ENCODE data around the gene BCR. TPM values are rescaled to one million over a fixed set of nuclear protein-coding genes. Genes with fewer than 3 reads are reported as not detected.

Gene BCR
- polyA plus RNA-seq, 1 experiment: 24.0 TPM

DNA sequence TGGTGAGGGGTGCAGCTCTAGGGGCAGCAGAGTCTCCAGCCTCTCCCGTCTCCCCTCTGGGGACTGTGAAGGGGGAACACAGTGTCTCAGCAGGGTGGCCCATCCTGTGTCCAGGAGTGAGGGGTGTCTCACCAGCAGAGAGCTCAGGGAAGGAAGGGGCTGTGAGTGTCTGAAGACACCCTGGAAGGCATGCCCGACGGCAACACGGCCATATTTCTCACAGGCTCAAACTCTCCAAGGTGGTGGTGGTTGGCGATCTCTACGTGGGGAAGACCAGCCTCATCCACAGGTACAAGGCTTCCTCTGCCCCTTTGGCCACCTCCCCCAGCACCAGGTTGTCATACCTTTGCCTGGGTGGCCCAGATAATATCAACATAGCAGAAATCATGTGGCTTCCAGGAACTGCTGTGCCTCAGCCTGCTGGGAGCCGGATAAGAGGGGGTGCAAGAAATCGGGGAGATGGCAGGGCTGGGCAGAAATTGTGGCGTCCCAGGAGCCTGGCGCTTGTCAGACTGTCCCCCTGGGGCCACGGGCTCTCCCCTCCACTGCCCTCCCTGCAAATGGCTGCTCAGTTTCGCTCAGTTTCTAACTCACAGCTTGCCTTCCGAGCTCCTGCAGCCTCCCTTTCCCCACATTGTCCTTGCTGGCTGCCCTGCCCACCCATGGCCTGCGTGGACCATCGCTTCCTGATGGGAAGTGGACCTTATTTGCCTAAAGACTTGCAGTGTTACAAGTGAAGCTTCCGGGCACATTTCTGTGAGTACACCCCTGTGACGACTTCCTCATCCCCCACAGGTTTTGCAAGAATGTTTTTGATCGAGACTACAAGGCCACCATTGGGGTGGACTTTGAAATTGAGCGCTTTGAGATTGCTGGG is 27.8 kb upstream of the BCR start:
- TF ChIP-seq, protein P1, sequence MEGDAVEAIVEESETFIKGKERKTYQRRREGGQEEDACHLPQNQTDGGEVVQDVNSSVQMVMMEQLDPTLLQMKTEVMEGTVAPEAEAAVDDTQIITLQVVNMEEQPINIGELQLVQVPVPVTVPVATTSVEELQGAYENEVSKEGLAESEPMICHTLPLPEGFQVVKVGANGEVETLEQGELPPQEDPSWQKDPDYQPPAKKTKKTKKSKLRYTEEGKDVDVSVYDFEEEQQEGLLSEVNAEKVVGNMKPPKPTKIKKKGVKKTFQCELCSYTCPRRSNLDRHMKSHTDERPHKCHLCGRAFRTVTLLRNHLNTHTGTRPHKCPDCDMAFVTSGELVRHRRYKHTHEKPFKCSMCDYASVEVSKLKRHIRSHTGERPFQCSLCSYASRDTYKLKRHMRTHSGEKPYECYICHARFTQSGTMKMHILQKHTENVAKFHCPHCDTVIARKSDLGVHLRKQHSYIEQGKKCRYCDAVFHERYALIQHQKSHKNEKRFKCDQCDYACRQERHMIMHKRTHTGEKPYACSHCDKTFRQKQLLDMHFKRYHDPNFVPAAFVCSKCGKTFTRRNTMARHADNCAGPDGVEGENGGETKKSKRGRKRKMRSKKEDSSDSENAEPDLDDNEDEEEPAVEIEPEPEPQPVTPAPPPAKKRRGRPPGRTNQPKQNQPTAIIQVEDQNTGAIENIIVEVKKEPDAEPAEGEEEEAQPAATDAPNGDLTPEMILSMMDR (IDR thresholded peaks at IDR 0.05; ENCODE audit: insufficient read depth, low read depth, low read length): no peak
- CTCF ChIA-PET: interaction anchor here (1.5 to 1.8 kb wide), 2 partner anchors 11 to 130 kb away, joined by 3 to 4 read pairs; no protein-coding TSS in a partner anchor
- DNase-seq (ENCODE audit: low read depth): no peak
- Histone ChIP-seq H3K4me3 (ENCODE audit: low read depth, low read length) (no peak overlapping the region), H3K36me3 (ENCODE audit: control insufficient read depth, insufficient read depth, low read length) (peaks cover 6% of the 10 kb centered on the region), H3K27me3 (ENCODE audit: control insufficient read depth, insufficient read depth, low read length) (no peaks in the 10 kb centered on the region)
- POLR2A ChIA-PET: no interaction called here

DNA sequence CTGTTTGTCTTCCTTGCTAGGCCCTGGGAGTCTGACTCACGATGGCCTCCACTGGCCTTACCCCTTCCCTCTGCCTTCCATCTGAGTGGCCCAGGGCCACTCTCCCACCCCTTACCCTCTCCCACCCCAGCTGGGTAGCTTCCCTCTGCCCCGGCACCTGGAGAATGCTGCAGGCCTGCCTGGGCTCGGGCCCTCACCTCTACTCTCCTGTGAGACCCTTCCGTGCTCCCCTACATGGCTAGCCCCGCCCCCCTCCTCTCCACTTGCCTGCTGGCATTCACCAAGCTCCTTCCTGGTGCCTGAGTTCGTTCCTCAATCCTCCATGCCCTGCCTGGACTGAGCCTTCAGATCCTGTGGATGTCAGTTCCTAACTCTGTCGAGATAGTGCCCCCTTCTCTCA is 26.3 kb upstream of the BCR start:
- peaks cover 5% of the 10 kb centered on the region for H3K36me3 ChIP-seq (ENCODE audit: control insufficient read depth, insufficient read depth, low read length)
- H3K4me3 ChIP-seq (ENCODE audit: low read depth, low read length): no peak overlapping the region
- TF ChIP-seq, protein P1 (IDR thresholded peaks at IDR 0.05; ENCODE audit: insufficient read depth, low read depth, low read length): no peak
- CTCF ChIA-PET: interaction anchor here (1.8 kb wide), 1 partner anchor 128 kb away, joined by 4 read pairs; no protein-coding TSS in a partner anchor
- no peak for DNase-seq (ENCODE audit: low read depth)
- H3K27me3 ChIP-seq (ENCODE audit: control insufficient read depth, insufficient read depth, low read length): no peaks in the 10 kb centered on the region
- POLR2A ChIA-PET: no interaction called here

DNA sequence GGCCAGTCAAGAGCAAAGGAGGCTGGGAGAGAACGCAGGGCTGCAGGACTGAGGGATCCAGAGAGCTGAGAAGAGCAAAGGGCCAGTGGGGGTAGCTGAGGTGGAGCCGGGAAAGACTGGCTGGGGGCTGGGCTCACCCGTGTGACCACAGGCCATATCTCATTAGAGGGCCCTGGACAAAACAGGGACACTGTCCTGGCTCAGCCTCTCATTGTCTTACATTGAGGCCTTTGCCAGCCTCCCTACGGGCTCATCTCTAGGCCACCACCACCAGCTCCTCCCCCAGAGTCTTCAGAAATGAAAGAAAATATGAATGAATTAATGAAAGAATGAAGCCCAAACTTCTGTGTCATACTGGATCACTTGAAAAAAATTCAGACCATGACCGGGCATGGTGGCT is 25.8 kb upstream of the BCR start:
- no peak for DNase-seq (ENCODE audit: low read depth)
- ChIA-PET CTCF (no interaction called here), POLR2A (no interaction called here)
- TF ChIP-seq, protein P1 (IDR thresholded peaks at IDR 0.05; ENCODE audit: insufficient read depth, low read depth, low read length): no peak
- no peak overlapping the region for H3K4me3 ChIP-seq (ENCODE audit: low read depth, low read length)
- H3K27me3 ChIP-seq (ENCODE audit: control insufficient read depth, insufficient read depth, low read length): no peaks in the 10 kb centered on the region
- peaks cover 5% of the 10 kb centered on the region for H3K36me3 ChIP-seq (ENCODE audit: control insufficient read depth, insufficient read depth, low read length)

DNA sequence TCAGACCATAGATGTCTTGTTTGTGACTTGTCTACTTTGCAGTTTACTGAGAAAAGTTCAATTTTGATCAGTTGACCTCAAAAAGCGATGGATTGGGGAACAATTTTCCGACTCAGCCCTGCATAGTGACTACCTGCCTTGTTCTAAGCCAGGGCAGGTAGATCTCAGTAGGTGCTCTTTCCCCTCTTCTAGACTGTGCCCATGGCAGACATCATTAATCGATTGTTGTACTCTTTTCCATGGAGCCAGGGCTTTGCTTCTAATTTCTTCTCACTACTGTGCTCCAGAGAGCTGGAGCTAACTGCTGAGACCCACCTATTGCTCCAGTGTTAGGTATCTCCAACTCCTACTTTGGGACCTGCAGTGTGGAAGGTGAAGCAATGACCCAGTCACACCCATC is 25.2 kb upstream of the BCR start:
- Histone ChIP-seq H3K27me3 (ENCODE audit: control insufficient read depth, insufficient read depth, low read length) (no peaks in the 10 kb centered on the region), H3K36me3 (ENCODE audit: control insufficient read depth, insufficient read depth, low read length) (peaks cover 1% of the 10 kb centered on the region), H3K4me3 (ENCODE audit: low read depth, low read length) (no peak overlapping the region)
- TF ChIP-seq, protein P1 (IDR thresholded peaks at IDR 0.05; ENCODE audit: insufficient read depth, low read depth, low read length): no peak
- no peak for DNase-seq (ENCODE audit: low read depth)
- CTCF ChIA-PET: no interaction called here
- POLR2A ChIA-PET: no interaction called here

DNA sequence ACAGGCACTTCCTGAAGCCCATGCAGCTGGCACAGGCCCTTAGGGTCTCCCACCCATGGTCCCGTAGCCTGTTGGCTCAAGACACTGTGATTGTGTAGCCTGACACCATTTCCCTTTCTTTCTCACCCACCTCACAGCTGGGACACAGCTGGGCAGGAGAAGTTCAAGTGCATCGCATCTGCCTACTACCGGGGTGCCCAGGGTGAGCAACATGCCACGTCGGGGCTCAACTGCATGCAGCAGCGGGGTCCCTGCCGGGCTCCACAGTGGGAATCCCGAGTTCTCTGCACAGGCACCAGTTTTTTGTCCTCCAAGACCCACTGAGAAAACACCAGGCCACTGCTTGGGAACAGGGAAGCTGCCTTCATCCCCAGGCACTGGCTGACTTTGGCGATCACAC is 24.5 kb upstream of the BCR start:
- no peak for DNase-seq (ENCODE audit: low read depth)
- ChIA-PET POLR2A (no interaction called here), CTCF (interaction anchor here (0.6 to 1.6 kb wide), 4 partner anchors 9 to 230 kb away, joined by 3 to 8 read pairs (median 4); no protein-coding TSS in a partner anchor)
- Histone ChIP-seq H3K36me3 (ENCODE audit: control insufficient read depth, insufficient read depth, low read length) (peaks cover 1% of the 10 kb centered on the region), H3K27me3 (ENCODE audit: control insufficient read depth, insufficient read depth, low read length) (no peaks in the 10 kb centered on the region), H3K4me3 (ENCODE audit: low read depth, low read length) (no peak overlapping the region)
- TF ChIP-seq, protein P1 (IDR thresholded peaks at IDR 0.05; ENCODE audit: insufficient read depth, low read depth, low read length): no peak
